Measurements from ENCODE around the gene LEMD2. TPM values are rescaled to one million over a fixed set of nuclear protein-coding genes. Genes with fewer than 3 reads are reported as not detected.

The LEMD2 gene
- polyA plus RNA-seq, 1 of the 3 experiments (the other 2 are of a cell fraction), result 56.5 TPM

DNA sequence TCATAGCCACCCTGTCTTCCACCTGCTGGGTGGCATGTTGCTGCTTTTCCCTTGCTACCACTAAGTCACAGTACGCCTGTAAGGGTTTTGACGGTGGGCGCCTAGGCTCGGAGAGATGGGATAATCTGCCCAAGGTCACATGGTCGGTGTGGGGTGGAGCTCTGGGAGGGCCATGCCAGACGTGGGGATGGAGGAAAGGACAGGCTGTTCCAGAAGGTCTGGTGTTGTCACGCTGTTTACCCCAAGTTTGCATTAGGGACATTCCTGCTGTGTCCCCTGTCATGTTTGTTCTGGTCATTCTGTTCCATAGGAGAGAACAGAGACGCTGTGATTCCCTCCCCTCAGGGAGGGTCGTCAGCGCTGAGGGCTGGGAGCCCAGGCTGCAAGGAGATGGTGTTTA, 58.3 kb downstream of the LEMD2 start:
- peaks cover 29% of the 10 kb centered on the region; the same call in 1 of the 2 replicates for H3K27me3 ChIP-seq (ENCODE audit: insufficient read depth)
- no peaks in the 10 kb centered on the region for H3K9me3 ChIP-seq
- H3K4me2 ChIP-seq, result no peak overlapping the region
- no peaks in the 10 kb centered on the region for H3F3A ChIP-seq (replicated peaks; ENCODE audit: insufficient read depth)
- POLR2A ChIA-PET, result no interaction called here
- CTCF ChIA-PET, result interaction anchor here (1.0 to 8.2 kb wide), 2 partner anchors 14 to 19 kb away, joined by 4 to 59 read pairs; partner anchors contain the start of gene UQCC2
- H3K9me2 ChIP-seq, result no peaks in the 10 kb centered on the region
- no peaks in the 10 kb centered on the region for H3K79me2 ChIP-seq (ENCODE audit: insufficient read depth)
- no peaks in the 10 kb centered on the region for H4K20me1 ChIP-seq (ENCODE audit: insufficient read depth)
- WGBS (ENCODE audit: low lambda C conversion rate), result 64% methylated on average over 4 of the region's 10 CpGs
- no peak overlapping the region for H3K27ac ChIP-seq (ENCODE audit: low read depth in 2 of 2, low read length in 1 of 2)
- no peak for TF ChIP-seq RCOR1 (IDR thresholded peaks at IDR 0.05; ENCODE audit: low read length)
- TF ChIP-seq FOXJ3 (CRISPR knock-in tag; IDR thresholded peaks at IDR 0.05), result no peak
- no peak for TF ChIP-seq RXRA (IDR thresholded peaks at IDR 0.05; ENCODE audit: borderline replicate concordance, low read depth)
- TF ChIP-seq, protein P1, sequence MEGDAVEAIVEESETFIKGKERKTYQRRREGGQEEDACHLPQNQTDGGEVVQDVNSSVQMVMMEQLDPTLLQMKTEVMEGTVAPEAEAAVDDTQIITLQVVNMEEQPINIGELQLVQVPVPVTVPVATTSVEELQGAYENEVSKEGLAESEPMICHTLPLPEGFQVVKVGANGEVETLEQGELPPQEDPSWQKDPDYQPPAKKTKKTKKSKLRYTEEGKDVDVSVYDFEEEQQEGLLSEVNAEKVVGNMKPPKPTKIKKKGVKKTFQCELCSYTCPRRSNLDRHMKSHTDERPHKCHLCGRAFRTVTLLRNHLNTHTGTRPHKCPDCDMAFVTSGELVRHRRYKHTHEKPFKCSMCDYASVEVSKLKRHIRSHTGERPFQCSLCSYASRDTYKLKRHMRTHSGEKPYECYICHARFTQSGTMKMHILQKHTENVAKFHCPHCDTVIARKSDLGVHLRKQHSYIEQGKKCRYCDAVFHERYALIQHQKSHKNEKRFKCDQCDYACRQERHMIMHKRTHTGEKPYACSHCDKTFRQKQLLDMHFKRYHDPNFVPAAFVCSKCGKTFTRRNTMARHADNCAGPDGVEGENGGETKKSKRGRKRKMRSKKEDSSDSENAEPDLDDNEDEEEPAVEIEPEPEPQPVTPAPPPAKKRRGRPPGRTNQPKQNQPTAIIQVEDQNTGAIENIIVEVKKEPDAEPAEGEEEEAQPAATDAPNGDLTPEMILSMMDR (IDR thresholded peaks at IDR 0.05), result no peak
- TF ChIP-seq, protein P2, sequence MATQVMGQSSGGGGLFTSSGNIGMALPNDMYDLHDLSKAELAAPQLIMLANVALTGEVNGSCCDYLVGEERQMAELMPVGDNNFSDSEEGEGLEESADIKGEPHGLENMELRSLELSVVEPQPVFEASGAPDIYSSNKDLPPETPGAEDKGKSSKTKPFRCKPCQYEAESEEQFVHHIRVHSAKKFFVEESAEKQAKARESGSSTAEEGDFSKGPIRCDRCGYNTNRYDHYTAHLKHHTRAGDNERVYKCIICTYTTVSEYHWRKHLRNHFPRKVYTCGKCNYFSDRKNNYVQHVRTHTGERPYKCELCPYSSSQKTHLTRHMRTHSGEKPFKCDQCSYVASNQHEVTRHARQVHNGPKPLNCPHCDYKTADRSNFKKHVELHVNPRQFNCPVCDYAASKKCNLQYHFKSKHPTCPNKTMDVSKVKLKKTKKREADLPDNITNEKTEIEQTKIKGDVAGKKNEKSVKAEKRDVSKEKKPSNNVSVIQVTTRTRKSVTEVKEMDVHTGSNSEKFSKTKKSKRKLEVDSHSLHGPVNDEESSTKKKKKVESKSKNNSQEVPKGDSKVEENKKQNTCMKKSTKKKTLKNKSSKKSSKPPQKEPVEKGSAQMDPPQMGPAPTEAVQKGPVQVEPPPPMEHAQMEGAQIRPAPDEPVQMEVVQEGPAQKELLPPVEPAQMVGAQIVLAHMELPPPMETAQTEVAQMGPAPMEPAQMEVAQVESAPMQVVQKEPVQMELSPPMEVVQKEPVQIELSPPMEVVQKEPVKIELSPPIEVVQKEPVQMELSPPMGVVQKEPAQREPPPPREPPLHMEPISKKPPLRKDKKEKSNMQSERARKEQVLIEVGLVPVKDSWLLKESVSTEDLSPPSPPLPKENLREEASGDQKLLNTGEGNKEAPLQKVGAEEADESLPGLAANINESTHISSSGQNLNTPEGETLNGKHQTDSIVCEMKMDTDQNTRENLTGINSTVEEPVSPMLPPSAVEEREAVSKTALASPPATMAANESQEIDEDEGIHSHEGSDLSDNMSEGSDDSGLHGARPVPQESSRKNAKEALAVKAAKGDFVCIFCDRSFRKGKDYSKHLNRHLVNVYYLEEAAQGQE (IDR thresholded peaks at IDR 0.05; ENCODE audit: low read depth, low read length), result no peak
- TF ChIP-seq YY1 (IDR thresholded peaks at IDR 0.05; ENCODE audit: low read depth), result no peak
- TF ChIP-seq EP300 (IDR thresholded peaks at IDR 0.05; ENCODE audit: borderline replicate concordance in 1 of 2, low read depth in 1 of 2, low read length in 1 of 2), result no peak
- DNase-seq, result no peak
- no peaks in the 10 kb centered on the region; a peak in 1 of 4 replicates for H3K4me1 ChIP-seq (ENCODE audit: control insufficient read depth in 1 of 2, insufficient read depth in 2 of 2, low read depth in 1 of 2, low read length in 1 of 2)
- H3K9ac ChIP-seq, result no peak overlapping the region
- H3K4me3 ChIP-seq (ENCODE audit: low read depth in 2 of 2, low read length in 1 of 2), result no peak overlapping the region
- no peak overlapping the region for H2AFZ ChIP-seq (ENCODE audit: low read depth)
- no peaks in the 10 kb centered on the region for H3K36me3 ChIP-seq (replicated peaks in 1 of 2; ENCODE audit: control insufficient read depth in 1 of 2, insufficient read depth in 2 of 2, low read length in 1 of 2)

DNA sequence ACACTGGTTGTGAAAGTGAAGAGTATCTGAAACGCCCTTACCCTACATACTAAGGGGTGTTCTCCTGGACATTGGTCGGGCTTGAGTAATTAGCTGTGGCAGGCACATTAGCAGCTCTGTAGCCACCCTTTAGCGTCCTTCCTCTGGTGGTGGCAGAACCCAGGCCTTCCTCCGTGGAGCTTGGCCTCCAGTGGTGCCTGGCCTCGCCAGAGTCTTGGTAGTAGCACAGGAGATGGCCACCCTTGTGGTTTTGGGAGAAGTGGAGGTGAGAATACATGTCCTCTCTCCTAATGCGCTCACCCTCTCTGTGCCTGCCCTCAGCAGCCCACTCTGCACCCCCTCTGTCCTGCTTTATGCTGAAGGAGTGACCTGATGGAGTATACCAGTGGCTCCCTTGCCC, 59.9 kb downstream of the LEMD2 start:
- no peak overlapping the region for H3K9ac ChIP-seq
- POLR2A ChIA-PET, result no interaction called here
- no peaks in the 10 kb centered on the region for H3K79me2 ChIP-seq (ENCODE audit: insufficient read depth)
- no peaks in the 10 kb centered on the region for H3F3A ChIP-seq (replicated peaks; ENCODE audit: insufficient read depth)
- no peak overlapping the region for H3K27ac ChIP-seq (ENCODE audit: low read depth in 2 of 2, low read length in 1 of 2)
- no peaks in the 10 kb centered on the region for H3K36me3 ChIP-seq (replicated peaks in 1 of 2; ENCODE audit: control insufficient read depth in 1 of 2, insufficient read depth in 2 of 2, low read length in 1 of 2)
- no peak overlapping the region for H2AFZ ChIP-seq (ENCODE audit: low read depth)
- DNase-seq, result no peak
- H3K9me2 ChIP-seq, result no peaks in the 10 kb centered on the region
- no peaks in the 10 kb centered on the region for H3K9me3 ChIP-seq
- TF ChIP-seq, protein P2 (IDR thresholded peaks at IDR 0.05; ENCODE audit: low read depth, low read length), result no peak
- TF ChIP-seq RXRA (IDR thresholded peaks at IDR 0.05; ENCODE audit: borderline replicate concordance, low read depth), result no peak
- no peak for TF ChIP-seq MXI1 (IDR thresholded peaks at IDR 0.05; ENCODE audit: low read depth, low read length)
- no peak for TF ChIP-seq EP300 (IDR thresholded peaks at IDR 0.05; ENCODE audit: borderline replicate concordance in 1 of 2, low read depth in 1 of 2, low read length in 1 of 2)
- TF ChIP-seq POLR2AphosphoS5 (IDR thresholded peaks at IDR 0.05; ENCODE audit: low read depth, low read length), result no peak
- TF ChIP-seq, protein P3, sequence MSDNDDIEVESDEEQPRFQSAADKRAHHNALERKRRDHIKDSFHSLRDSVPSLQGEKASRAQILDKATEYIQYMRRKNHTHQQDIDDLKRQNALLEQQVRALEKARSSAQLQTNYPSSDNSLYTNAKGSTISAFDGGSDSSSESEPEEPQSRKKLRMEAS (IDR thresholded peaks at IDR 0.05; ENCODE audit: low read depth), result no peak
- H3K4me3 ChIP-seq (ENCODE audit: low read depth in 2 of 2, low read length in 1 of 2), result no peak overlapping the region
- CTCF ChIA-PET, result interaction anchor here (1.2 to 8.2 kb wide), 3 partner anchors 15 to 40 kb away, joined by 3 to 59 read pairs (median 3); no protein-coding TSS in a partner anchor
- H3K27me3 ChIP-seq (ENCODE audit: insufficient read depth), result peaks cover 35% of the 10 kb centered on the region
- no peaks in the 10 kb centered on the region; a peak in 1 of 4 replicates for H3K4me1 ChIP-seq (ENCODE audit: control insufficient read depth in 1 of 2, insufficient read depth in 2 of 2, low read depth in 1 of 2, low read length in 1 of 2)
- H4K20me1 ChIP-seq (ENCODE audit: insufficient read depth), result no peaks in the 10 kb centered on the region
- no peak overlapping the region for H3K4me2 ChIP-seq
- 60% methylated on average over 6 of the region's 6 CpGs for WGBS (ENCODE audit: low lambda C conversion rate)
